Measurements from ENCODE around the gene ECT2L. TPM values are rescaled to one million over a fixed set of nuclear protein-coding genes. Genes with fewer than 3 reads are reported as not detected.

The ECT2L gene
- total RNA-seq, 1 experiment from 2014 or later: not detected

- no peak overlapping the region for H2BK5ac ChIP-seq (ENCODE audit: insufficient read length, low read length)
- H3K4me1 Mint-ChIP-seq: peaks cover 7 to 16% of the 10 kb centered on the region in 2 experiments
These were observed 26.7 kb upstream of the ECT2L start for GRCh38 chr6:138769102-138769676.

More at GRCh38 chr6:138769102-138769676, 26.7 kb upstream of the ECT2L start:
- Histone ChIP-seq H4K91ac (ENCODE audit: insufficient read length, low read depth, low read length) (no peak overlapping the region), H3K27me3 (ENCODE audit: insufficient read depth, low read length) (no peaks in the 10 kb centered on the region), H4K20me1 (ENCODE audit: control insufficient read depth, insufficient read depth, insufficient read length) (no peaks in the 10 kb centered on the region), H2BK120ac (ENCODE audit: low read depth, low read length, poor library complexity, severe bottlenecking) (no peak overlapping the region), H3K4me2 (ENCODE audit: insufficient read depth, insufficient read length, low read length) (no peak overlapping the region), H4K5ac (ENCODE audit: insufficient read length, low read depth, low read length) (no peak overlapping the region), H3K14ac (ENCODE audit: insufficient read depth, low read length) (no peak overlapping the region), H3K23me2 (ENCODE audit: insufficient read length, low read depth, low read length, poor library complexity, severe bottlenecking) (peaks cover 3% of the 10 kb centered on the region), H3T11ph (ENCODE audit: low read length) (no peak overlapping the region), H2BK15ac (ENCODE audit: low read depth, low read length) (no peak overlapping the region), H3K56ac (ENCODE audit: insufficient read length, low read depth, low read length) (no peak overlapping the region), H3K9me3 (ENCODE audit: control insufficient read depth, low read depth, low read length) (no peaks in the 10 kb centered on the region), H2BK12ac (ENCODE audit: insufficient read length, low read depth, low read length) (no peak overlapping the region), H3K79me1 (ENCODE audit: insufficient read depth, low read depth, low read length, poor library complexity, severe bottlenecking) (no peaks in the 10 kb centered on the region), H2AK5ac (ENCODE audit: insufficient read length, low read length) (no peak overlapping the region), H4K8ac (replicated peaks; ENCODE audit: insufficient read length, low read depth, low read length) (no peak overlapping the region), H3K4me1 (ENCODE audit: insufficient read depth, low read length) (no peaks in the 10 kb centered on the region), H3K4ac (ENCODE audit: low read depth, low read length) (no peak overlapping the region), H3K27ac (ENCODE audit: insufficient read length, low read depth, low read length) (no peak overlapping the region), H3K9ac (ENCODE audit: extremely low read depth, insufficient read length, low read length) (no peak overlapping the region), H3K23ac (ENCODE audit: insufficient read length, low read depth, low read length) (no peak overlapping the region), H2AFZ (ENCODE audit: low read length) (no peak overlapping the region), H3K79me2 (ENCODE audit: insufficient read depth, low read length) (no peaks in the 10 kb centered on the region), H2BK20ac (ENCODE audit: low read depth, low read length, poor library complexity, severe bottlenecking) (no peak overlapping the region), H3K18ac (ENCODE audit: insufficient read length, low read depth, low read length) (no peak overlapping the region)
- no peak for TF ChIP-seq CTCF (conservative IDR thresholded peaks at IDR 0.05)
- no peak overlapping the region for H3K4me3 Mint-ChIP-seq
- H3K27me3 Mint-ChIP-seq (ENCODE audit: low read depth): no peaks in the 10 kb centered on the region
- no CpG with 5 or more reads among the region's 6 CpGs for WGBS (ENCODE audit: extremely low coverage, insufficient read length, low lambda C conversion rate)
- H3K27ac Mint-ChIP-seq: no peak overlapping the region
- no peaks in the 10 kb centered on the region for H3K36me3 Mint-ChIP-seq (ENCODE audit: insufficient read depth in 1 of 3, low read depth in 3 of 3)
- no peaks in the 10 kb centered on the region for H3K9me3 Mint-ChIP-seq
- no peak for DNase-seq
